Suprapubic skin (tissue), 4 donors: ENCODE measurements around the gene ZDHHC14. TPM values are rescaled to one million over a fixed set of nuclear protein-coding genes. Genes with fewer than 3 reads are reported as not detected.

Experiments used
- DNase-seq, 2 donors: peaks; one replicate each; pipeline ENCODE4 v3.0.0-alpha.2; 2019; ENCODE audit warnings: low spot score in 2 of 2
- H3K27ac ChIP-seq: fragments of 200-600 bp; sonication (generic); one replicate; pipeline ENCODE4 v1.5.1; 2019
- H3K27me3 ChIP-seq: fragments of 200-600 bp; sonication (generic); one replicate; pipeline ENCODE4 v1.5.1; 2019
- H3K36me3 ChIP-seq: fragments of 200-600 bp; sonication (generic); one replicate; pipeline ENCODE4 v1.5.1; 2019
- H3K4me1 ChIP-seq: fragments of 200-600 bp; sonication (generic); one replicate; pipeline ENCODE4 v1.5.1; 2019
- H3K4me3 ChIP-seq: fragments of 200-600 bp; sonication (generic); one replicate; pipeline ENCODE4 v1.5.1; 2019; ENCODE audit warnings: mild to moderate bottlenecking
- H3K9me3 ChIP-seq: fragments of 200-600 bp; sonication (generic); one replicate; pipeline ENCODE4 v1.5.1; 2019
- EP300 ChIP-seq: sonication (generic); formaldehyde crosslinking; IDR thresholded peaks from one replicate; pipeline ENCODE4 v1.6.1; 2017; ENCODE audit warnings: antibody characterized with exemption
- POLR2A ChIP-seq, 2 donors: fragments of 450-650 bp; IDR thresholded peaks; one replicate each; pipeline ENCODE4 v1.6.1; 2017; ENCODE audit warnings: antibody characterized with exemption in 2 of 2, mild to moderate bottlenecking in 2 of 2, moderate library complexity in 2 of 2
- POLR2AphosphoS5 ChIP-seq, 3 donors: sonication (generic); formaldehyde crosslinking; IDR thresholded peaks; one replicate each; pipeline ENCODE4 v1.6.1; 2017; ENCODE audit warnings: antibody characterized with exemption in 3 of 3
- WGBS: methylation state at CpG from one replicate; pipeline ENCODE4 v1.1.5; 2018; 5-methylcytosine and 5-hydroxymethylcytosine counted together
- total RNA-seq, 4 donors: library from RNA; depleted of rRNA; stranded (reverse); fragments of >200 nt; gene quantifications; one replicate each; pipeline ENCODE4 v1.1.0, GENCODE V29; 2016
- TF ChIP-seq, protein P1 (sequence below), 2 donors: fragments of 200-600 bp in 1 of 2; fragments of 450-650 bp in 1 of 2; sonication (generic) in 1 of 2; IDR thresholded peaks; one replicate each; pipeline ENCODE4 v1.5.1; 2016 to 2019; ENCODE audit warnings: antibody characterized with exemption in 2 of 2, mild to moderate bottlenecking in 1 of 2, moderate library complexity in 1 of 2

ZDHHC14 gene
- total RNA-seq, 4 donors from 2014 or later, result 4.3 to 9.9 (median 7.7) TPM

DNA sequence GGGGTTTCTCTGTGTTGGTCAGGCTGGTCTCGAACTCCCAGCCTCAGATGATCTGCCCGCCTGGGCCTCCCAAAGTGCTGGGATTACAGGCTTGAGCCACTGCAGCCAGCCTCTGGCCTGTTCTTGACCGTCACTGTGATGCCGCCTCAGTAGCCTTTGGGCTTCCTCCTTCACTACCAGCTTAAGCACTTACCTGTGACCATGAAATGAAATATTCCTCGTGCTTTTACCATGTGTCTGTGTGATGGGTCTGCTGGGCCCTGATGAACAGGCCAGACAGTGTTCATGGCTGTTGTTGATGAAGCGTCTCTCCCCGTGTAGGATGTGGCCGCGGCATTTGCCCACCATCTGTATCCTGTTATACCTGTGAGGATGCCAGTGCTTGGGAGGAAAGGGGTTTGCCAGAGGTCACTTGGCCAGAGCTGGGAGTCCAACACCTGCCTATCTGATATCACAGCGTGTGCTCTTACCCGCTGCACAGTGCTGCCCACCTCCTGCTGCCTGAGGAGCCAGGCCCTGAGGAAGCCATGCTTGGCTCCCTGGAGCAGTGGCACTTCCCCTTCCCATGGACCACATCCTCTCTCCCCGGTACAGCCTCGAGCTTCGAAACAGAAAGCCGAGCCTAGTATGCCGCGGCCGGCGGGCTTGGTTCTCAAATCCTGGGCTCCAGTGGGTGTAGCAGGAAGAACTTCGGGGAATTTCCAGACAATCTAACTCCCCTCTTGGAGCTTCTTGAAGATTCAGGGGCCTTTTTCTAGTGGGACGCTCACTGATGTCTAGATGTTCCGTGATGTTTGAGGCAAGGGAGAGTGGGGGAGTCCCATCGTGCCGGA is 167.9 kb downstream of the ZDHHC14 start:
- H3K27me3 ChIP-seq, result no peaks in the 10 kb centered on the region
- H3K36me3 ChIP-seq, result peaks cover 3% of the 10 kb centered on the region
- no peak overlapping the region for H3K27ac ChIP-seq
- TF ChIP-seq EP300, result no peak
- TF ChIP-seq POLR2A (IDR thresholded peaks at IDR 0.05), result no peak
- no peak for TF ChIP-seq POLR2AphosphoS5 (IDR thresholded peaks at IDR 0.05)
- TF ChIP-seq, protein P1, sequence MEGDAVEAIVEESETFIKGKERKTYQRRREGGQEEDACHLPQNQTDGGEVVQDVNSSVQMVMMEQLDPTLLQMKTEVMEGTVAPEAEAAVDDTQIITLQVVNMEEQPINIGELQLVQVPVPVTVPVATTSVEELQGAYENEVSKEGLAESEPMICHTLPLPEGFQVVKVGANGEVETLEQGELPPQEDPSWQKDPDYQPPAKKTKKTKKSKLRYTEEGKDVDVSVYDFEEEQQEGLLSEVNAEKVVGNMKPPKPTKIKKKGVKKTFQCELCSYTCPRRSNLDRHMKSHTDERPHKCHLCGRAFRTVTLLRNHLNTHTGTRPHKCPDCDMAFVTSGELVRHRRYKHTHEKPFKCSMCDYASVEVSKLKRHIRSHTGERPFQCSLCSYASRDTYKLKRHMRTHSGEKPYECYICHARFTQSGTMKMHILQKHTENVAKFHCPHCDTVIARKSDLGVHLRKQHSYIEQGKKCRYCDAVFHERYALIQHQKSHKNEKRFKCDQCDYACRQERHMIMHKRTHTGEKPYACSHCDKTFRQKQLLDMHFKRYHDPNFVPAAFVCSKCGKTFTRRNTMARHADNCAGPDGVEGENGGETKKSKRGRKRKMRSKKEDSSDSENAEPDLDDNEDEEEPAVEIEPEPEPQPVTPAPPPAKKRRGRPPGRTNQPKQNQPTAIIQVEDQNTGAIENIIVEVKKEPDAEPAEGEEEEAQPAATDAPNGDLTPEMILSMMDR (IDR thresholded peaks at IDR 0.05), result no peak
- 78% methylated on average over 21 of the region's 24 CpGs for WGBS
- DNase-seq, result no peak
- no peaks in the 10 kb centered on the region for H3K9me3 ChIP-seq
- no peak overlapping the region for H3K4me3 ChIP-seq
- no peaks in the 10 kb centered on the region for H3K4me1 ChIP-seq

DNA sequence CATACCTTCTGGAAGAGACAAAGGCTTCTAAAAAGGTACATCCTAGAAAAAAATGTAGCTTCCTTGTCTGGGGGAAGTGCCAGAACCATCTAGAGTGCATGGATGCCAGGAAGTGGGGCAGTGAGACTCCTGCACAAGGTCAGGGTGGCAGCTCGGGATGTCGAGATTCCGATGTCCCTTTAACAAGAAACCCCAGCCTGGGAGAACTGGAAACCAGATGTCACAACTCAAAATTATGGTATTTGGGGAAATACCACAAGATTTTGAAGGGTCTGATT is 168.4 kb downstream of the ZDHHC14 start:
- H3K27ac ChIP-seq, result no peak overlapping the region
- TF ChIP-seq, protein P1 (IDR thresholded peaks at IDR 0.05), result no peak
- TF ChIP-seq POLR2AphosphoS5 (IDR thresholded peaks at IDR 0.05) (no peak), EP300 (no peak), POLR2A (IDR thresholded peaks at IDR 0.05) (no peak)
- no peaks in the 10 kb centered on the region for H3K4me1 ChIP-seq
- 95% methylated on average over 3 of the region's 3 CpGs for WGBS
- H3K36me3 ChIP-seq, result no peaks in the 10 kb centered on the region
- no peak overlapping the region for H3K4me3 ChIP-seq
- H3K9me3 ChIP-seq, result no peaks in the 10 kb centered on the region
- H3K27me3 ChIP-seq, result no peaks in the 10 kb centered on the region
- no peak for DNase-seq

DNA sequence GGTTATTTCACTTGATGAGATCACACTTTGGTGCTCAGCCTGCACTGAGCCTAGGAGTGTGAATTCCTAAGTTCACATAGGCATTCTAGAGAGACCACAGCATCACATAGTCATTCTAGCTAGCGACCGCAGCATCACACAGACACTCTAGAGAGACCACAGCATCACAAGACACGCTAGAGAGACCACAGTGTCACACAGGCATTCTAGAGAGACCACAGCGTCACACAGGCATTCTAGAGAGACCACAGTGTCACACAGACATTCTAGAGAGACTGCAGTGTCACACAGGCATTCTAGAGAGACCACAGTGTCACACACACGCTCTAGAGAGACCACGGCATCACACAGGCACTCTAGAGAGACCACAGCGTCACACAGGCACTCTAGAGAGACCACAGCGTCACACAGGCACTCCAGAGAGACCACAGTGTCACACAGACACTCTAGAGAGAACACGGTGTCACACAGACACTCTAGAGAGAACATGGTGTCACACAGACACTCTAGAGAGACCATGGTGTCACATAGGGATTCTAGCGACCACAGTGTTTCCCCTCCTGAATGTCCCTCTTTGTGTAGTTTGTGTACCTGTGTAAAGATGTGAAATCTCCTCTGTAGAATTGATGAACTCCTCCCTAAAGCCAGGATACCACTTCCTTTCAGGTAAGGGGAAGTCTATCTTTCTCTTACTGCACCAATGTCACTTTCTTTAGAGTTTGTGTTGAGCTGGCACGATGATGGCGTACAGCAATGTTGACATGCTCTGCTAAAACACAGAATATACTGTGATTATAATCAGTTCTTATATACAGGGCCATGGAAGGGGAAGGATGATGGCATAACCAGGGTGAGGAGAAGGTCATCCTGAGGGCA is 169.4 kb downstream of the ZDHHC14 start:
- Histone ChIP-seq H3K4me1 (no peaks in the 10 kb centered on the region), H3K36me3 (no peaks in the 10 kb centered on the region), H3K27ac (no peak overlapping the region), H3K27me3 (no peaks in the 10 kb centered on the region), H3K4me3 (no peak overlapping the region), H3K9me3 (no peaks in the 10 kb centered on the region)
- no peak for DNase-seq
- 85% methylated on average over 12 of the region's 12 CpGs for WGBS
- no peak for TF ChIP-seq EP300
- TF ChIP-seq POLR2A (IDR thresholded peaks at IDR 0.05), result no peak
- no peak for TF ChIP-seq POLR2AphosphoS5 (IDR thresholded peaks at IDR 0.05)
- TF ChIP-seq, protein P1 (IDR thresholded peaks at IDR 0.05), result no peak

DNA sequence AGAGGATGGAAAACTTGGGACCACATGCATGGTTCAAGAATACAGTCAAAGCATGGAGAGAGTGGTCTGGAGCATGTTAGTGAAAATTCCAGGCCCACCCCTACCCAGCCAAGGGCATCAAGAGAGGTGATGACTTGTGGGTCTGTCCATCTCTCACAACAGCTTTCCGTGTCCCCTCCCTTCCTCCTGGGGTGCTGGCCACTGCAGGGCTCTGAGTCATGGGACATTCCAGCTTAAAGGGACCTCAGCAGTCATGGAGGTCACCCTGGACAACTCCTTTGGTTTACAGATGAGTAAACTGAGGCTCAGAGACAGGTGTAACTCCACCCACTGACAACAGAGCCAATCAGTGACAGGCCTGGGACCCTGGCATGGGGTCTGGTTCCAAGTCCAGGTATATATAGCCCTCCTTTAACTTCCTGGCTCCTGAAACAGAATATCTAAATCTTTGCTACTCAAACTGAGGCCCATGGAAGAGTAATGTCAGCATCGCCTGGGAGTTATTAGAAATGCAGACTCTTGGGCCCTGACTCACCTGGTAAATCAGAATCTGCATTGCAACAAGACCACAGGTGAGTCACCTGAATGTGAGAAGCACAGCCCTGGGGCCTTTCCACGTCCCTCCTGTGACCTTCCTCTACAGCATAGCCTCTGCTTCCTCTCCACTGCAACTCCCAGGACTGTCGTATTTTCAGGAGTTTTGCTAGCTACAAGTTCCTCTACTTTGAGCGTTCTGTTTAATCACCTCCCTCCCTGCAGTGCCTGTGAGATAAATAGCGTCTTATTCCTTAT is 170.2 kb downstream of the ZDHHC14 start:
- no peak overlapping the region for H3K27ac ChIP-seq
- DNase-seq, result no peak
- no peak overlapping the region for H3K4me3 ChIP-seq
- H3K4me1 ChIP-seq, result no peaks in the 10 kb centered on the region
- H3K9me3 ChIP-seq, result no peaks in the 10 kb centered on the region
- 85% methylated on average over 5 of the region's 6 CpGs for WGBS
- TF ChIP-seq EP300 (no peak), POLR2AphosphoS5 (IDR thresholded peaks at IDR 0.05) (no peak), POLR2A (IDR thresholded peaks at IDR 0.05) (no peak)
- TF ChIP-seq, protein P1 (IDR thresholded peaks at IDR 0.05), result no peak
- no peaks in the 10 kb centered on the region for H3K36me3 ChIP-seq
- H3K27me3 ChIP-seq, result no peaks in the 10 kb centered on the region
